Naive thymus-derived CD4-positive, alpha-beta T cell (primary cell): ENCODE data around the gene RUSC2. TPM values are rescaled to one million over a fixed set of nuclear protein-coding genes. Genes with fewer than 3 reads are reported as not detected.
A peak's percentile ranks its signal among the peaks of the same experiment; 100 is the strongest.

Experiments
- ATAC-seq: fragments of 150-1000 bp; cut with Tn5 transposase; 2 replicates; pipeline ENCODE4 v1.10.0; 2021; ENCODE audit warnings: mild to moderate bottlenecking, moderate library complexity
- CTCF ChIA-PET: fragments of 350-600 bp; sonication (Branson Sonifier 250); formaldehyde crosslinking; loops from one replicate; lab custom pipeline; 2021; ENCODE audit warnings: antibody characterized with exemption; lab: Charles Lee
- POLR2A ChIA-PET: fragments of 350-600 bp; sonication (Branson Sonifier 250); formaldehyde crosslinking; loops from one replicate; lab custom pipeline; 2021; ENCODE audit warnings: antibody characterized with exemption, inconsistent platforms; lab: Charles Lee
- DNase-seq, 9 donors: peaks; one replicate each; pipeline versions ENCODE4 v3.0.0 to v3.0.0-alpha.2; 2020 to 2022; ENCODE audit warnings: mixed read lengths in 1 of 9
- H3K27ac ChIP-seq: one replicate; pipeline ENCODE4 v1.7.0; 2013; ENCODE audit warnings: mild to moderate bottlenecking, low read depth, low read length, moderate library complexity
- H3K27me3 ChIP-seq, 2 donors: one replicate each; pipeline ENCODE4 v1.7.0; 2013; ENCODE audit warnings: low read length in 2 of 2, mild to moderate bottlenecking in 2 of 2, moderate library complexity in 2 of 2; ENCODE audit not compliant: control insufficient read depth in 2 of 2, insufficient read depth in 2 of 2
- H3K36me3 ChIP-seq, 3 experiments: 1 replicate in 2 of 3; 2 replicates in 1 of 3; pipeline ENCODE4 v1.7.0; 2013; ENCODE audit warnings: low read length in 3 of 3, mild to moderate bottlenecking in 3 of 3, moderate library complexity in 1 of 3; ENCODE audit not compliant: insufficient read depth in 3 of 3, control insufficient read depth in 2 of 3
- H3K4me1 ChIP-seq, 2 donors: one replicate each; pipeline ENCODE4 v1.7.0; 2013; ENCODE audit warnings: low read length in 2 of 2, mild to moderate bottlenecking in 2 of 2, moderate library complexity in 1 of 2; ENCODE audit not compliant: control insufficient read depth in 2 of 2, insufficient read depth in 2 of 2
- H3K4me3 ChIP-seq: 2 replicates; pipeline ENCODE4 v1.7.0; 2013; ENCODE audit warnings: mild to moderate bottlenecking, low read length
- H3K9me3 ChIP-seq, 3 experiments: 1 replicate in 2 of 3; 2 replicates in 1 of 3; pipeline ENCODE4 v1.7.0; 2013; ENCODE audit warnings: low read length in 3 of 3; ENCODE audit not compliant: control insufficient read depth in 2 of 3
- H3K27ac Mint-ChIP-seq, 9 donors: one replicate each; pipeline ENCODE4 v1.8.0; 2020 to 2022; ENCODE audit warnings: mixed read lengths in 9 of 9, mild to moderate bottlenecking in 8 of 9, moderate library complexity in 5 of 9, inconsistent platforms in 2 of 9
- H3K27me3 Mint-ChIP-seq, 5 donors: one replicate each; pipeline ENCODE4 v1.8.0; 2021 to 2022; ENCODE audit warnings: mixed read lengths in 5 of 5, mild to moderate bottlenecking in 1 of 5
- H3K36me3 Mint-ChIP-seq, 5 donors: one replicate each; pipeline ENCODE4 v1.8.0; 2020 to 2022; ENCODE audit warnings: mixed read lengths in 5 of 5, mild to moderate bottlenecking in 3 of 5, inconsistent platforms in 1 of 5
- H3K4me1 Mint-ChIP-seq, 7 donors: one replicate each; pipeline ENCODE4 v1.8.0; 2020 to 2022; ENCODE audit warnings: mixed read lengths in 7 of 7, mild to moderate bottlenecking in 3 of 7, inconsistent platforms in 1 of 7
- H3K4me3 Mint-ChIP-seq, 10 donors: one replicate each; pipeline ENCODE4 v1.8.0; 2020 to 2022; ENCODE audit warnings: mild to moderate bottlenecking in 10 of 10, mixed read lengths in 10 of 10, moderate library complexity in 6 of 10, inconsistent platforms in 2 of 10
- H3K9me3 Mint-ChIP-seq, 11 donors: one replicate each; pipeline ENCODE4 v1.8.0; 2020 to 2022; ENCODE audit warnings: mixed read lengths in 11 of 11, mild to moderate bottlenecking in 4 of 11, inconsistent platforms in 1 of 11, moderate library complexity in 1 of 11
- intact Hi-C, 2 donors: fragments of 100-400 bp; cut with micrococcal nuclease; formaldehyde crosslinking; loops; one replicate each; pipeline ENCODE4 v1.15.1; 2023
- polyA plus RNA-seq, 2 donors: library from polyadenylated mRNA; unstranded; fragments of 300-500 nt; fragmentation: Illumina TruSeq; gene quantifications; one replicate each; pipeline ENCODE4 v1.2.3, GENCODE V29; 2021
- total RNA-seq, 6 experiments: library from RNA in 5 of 6; stranded (reverse) in 5 of 6; gene quantifications; 1 replicate in 5 of 6; 2 replicates in 1 of 6; pipeline ENCODE4 v1.2.3 and lab custom pipeline; 2021 to 2026

Gene RUSC2
- total and polyA plus RNA-seq, 7 experiments from 2014 or later: 0.18 to 8.3 (median 3.7) TPM

DNA sequence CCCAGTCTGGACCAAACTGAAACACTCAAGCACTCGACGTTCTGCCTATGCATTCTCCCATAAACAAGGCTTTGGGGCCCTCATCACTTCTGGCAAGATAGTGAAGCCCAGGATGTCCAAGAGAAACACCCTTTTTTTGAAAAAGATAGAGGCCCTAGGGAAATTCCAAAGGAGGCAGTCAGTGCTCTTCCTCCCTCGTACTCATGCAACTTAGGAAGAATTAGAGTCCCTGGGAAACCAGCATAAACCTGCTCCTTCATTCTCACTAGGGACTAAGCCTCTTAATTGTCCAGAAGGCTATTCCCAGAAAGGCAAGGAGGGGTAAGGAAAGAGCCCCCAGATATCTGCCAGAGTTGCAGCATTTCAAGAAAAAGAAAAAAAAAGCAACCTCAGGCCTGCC is 7.8 kb upstream of the RUSC2 start:
- no peak for ATAC-seq
- Histone ChIP-seq H3K4me1 (no peaks in the 10 kb centered on the region), H3K4me3 (no peak overlapping the region), H3K9me3 (no peaks in the 10 kb centered on the region), H3K27me3 (peaks cover 0 to 2% of the 10 kb centered on the region in 2 donors), H3K27ac (no peak overlapping the region), H3K36me3 (no peaks in the 10 kb centered on the region)
- Mint-ChIP-seq H3K27me3 (peaks cover 0 to 11% (median 4%) of the 10 kb centered on the region in 5 donors), H3K4me3 (no peak overlapping the region), H3K27ac (no peak overlapping the region), H3K9me3 (no peaks in the 10 kb centered on the region), H3K4me1 (no peaks in the 10 kb centered on the region), H3K36me3 (no peaks in the 10 kb centered on the region)
- CTCF ChIA-PET: no interaction called here
- DNase-seq: no peak
- intact Hi-C loops: loop anchor here in 1 of 2 donors (10.0 kb wide), 1 partner anchor 253 kb away; the partner anchor contains the start of genes CREB3 and TLN1
- POLR2A ChIA-PET: no interaction called here

DNA sequence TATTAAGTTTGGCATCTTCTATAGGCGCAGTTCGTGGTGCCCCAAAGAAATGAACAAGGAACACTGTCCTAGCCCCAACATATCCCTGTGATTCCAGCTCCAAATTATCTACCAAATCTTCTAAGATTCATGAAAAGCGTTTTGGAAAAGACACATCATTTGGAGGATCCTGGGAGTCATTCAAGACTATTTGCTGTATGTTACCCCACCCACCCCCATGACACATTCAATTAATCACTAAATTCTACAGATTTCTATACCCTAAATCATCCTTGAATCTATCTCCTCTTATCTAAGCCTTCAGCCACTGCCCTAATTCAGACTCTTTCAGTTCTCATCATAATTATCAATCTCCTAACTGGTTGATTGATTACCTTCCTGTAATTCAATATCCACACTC is 5.5 kb upstream of the RUSC2 start:
- Histone ChIP-seq H3K4me3 (no peak overlapping the region), H3K4me1 (peaks cover 0 to 4% of the 10 kb centered on the region in 2 donors), H3K27me3 (no peaks in the 10 kb centered on the region), H3K27ac (no peak overlapping the region), H3K9me3 (no peaks in the 10 kb centered on the region), H3K36me3 (no peaks in the 10 kb centered on the region)
- Mint-ChIP-seq H3K4me1 (peaks cover 6% of the 10 kb centered on the region in 7 donors), H3K27me3 (peaks cover 0 to 11% (median 0%) of the 10 kb centered on the region in 5 donors), H3K36me3 (no peaks in the 10 kb centered on the region), H3K27ac (no peak overlapping the region), H3K9me3 (no peaks in the 10 kb centered on the region), H3K4me3 (no peak overlapping the region)
- ATAC-seq: no peak
- intact Hi-C loops: loop anchor here in 1 of 2 donors (10.0 kb wide), 1 partner anchor 250 kb away; the partner anchor contains the start of genes CREB3 and TLN1
- CTCF ChIA-PET: interaction anchor here (1.1 kb wide), 1 partner anchor 69 kb away, joined by 3 read pairs; no protein-coding TSS in a partner anchor
- POLR2A ChIA-PET: no interaction called here
- DNase-seq: no peak

DNA sequence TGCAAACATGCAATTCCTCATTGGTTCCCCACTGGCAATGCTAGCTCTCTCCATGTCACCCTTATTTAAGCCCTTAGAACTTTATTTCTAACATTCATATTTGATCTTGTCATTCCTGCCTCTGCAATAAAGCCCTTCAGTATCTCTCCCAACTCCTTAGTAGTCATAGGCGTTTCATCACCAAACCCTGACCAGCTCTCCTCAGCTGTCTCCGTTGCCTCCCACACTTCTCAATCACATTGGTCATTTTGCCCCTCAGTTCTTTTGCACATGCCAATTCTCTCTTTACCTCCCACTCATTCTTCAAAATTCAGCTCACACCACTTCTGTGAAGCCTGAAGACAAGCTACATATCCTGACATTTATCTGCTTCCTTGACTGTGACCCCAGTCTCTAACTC is 2.8 kb upstream of the RUSC2 start:
- H3K27ac ChIP-seq: no peak overlapping the region
- no peaks in the 10 kb centered on the region for H3K27me3 ChIP-seq
- no peaks in the 10 kb centered on the region for H3K9me3 ChIP-seq
- H3K4me1 ChIP-seq: peaks cover 0 to 4% of the 10 kb centered on the region in 2 donors
- no peak overlapping the region for H3K4me3 ChIP-seq
- DNase-seq: no peak
- H3K27ac Mint-ChIP-seq: peak overlapping the region in 1 of 9 donors; percentile 7
- CTCF ChIA-PET: interaction anchor here (0.7 kb wide), 1 partner anchor 200 kb away, joined by 8 read pairs; no protein-coding TSS in a partner anchor
- H3K4me1 Mint-ChIP-seq: peaks cover 17 to 28% (median 22%) of the 10 kb centered on the region in 7 donors
- no peaks in the 10 kb centered on the region for H3K9me3 Mint-ChIP-seq
- H3K36me3 ChIP-seq: no peaks in the 10 kb centered on the region
- ATAC-seq: no peak
- intact Hi-C loops: loop anchor here in 1 of 2 donors (10.0 kb wide), 1 partner anchor 248 kb away; the partner anchor contains the start of genes CREB3 and TLN1
- POLR2A ChIA-PET: no interaction called here
- H3K27me3 Mint-ChIP-seq: peaks cover 0 to 14% (median 0%) of the 10 kb centered on the region in 5 donors
- H3K36me3 Mint-ChIP-seq: no peaks in the 10 kb centered on the region
- H3K4me3 Mint-ChIP-seq: no peak overlapping the region

DNA sequence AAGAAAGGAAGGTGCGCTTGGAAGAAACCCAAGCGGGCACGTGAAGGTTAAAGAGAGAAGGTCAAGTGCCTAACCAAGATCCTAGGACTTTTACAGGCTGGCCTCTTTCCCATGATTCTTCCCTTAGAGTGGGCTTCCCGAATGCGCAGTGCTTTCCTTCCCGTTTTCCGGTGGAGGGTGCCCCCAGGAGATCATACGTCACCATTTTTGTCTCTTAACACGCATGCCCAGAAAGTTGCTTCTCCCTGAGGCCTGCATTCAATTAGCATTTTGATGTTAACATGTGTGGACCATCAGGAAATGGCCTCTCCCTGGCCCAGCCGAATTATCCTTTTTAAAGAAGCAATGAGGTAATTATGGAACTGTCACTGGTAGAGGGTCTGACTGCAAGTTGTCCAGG is 1.9 kb upstream of the RUSC2 start:
- CTCF ChIA-PET: no interaction called here
- H3K36me3 Mint-ChIP-seq: no peaks in the 10 kb centered on the region
- POLR2A ChIA-PET: no interaction called here
- Histone ChIP-seq H3K27ac (no peak overlapping the region), H3K4me1 (peaks cover 0 to 4% of the 10 kb centered on the region in 2 donors), H3K4me3 (no peak overlapping the region), H3K27me3 (no peaks in the 10 kb centered on the region), H3K36me3 (no peaks in the 10 kb centered on the region), H3K9me3 (no peaks in the 10 kb centered on the region)
- DNase-seq: no peak
- H3K27ac Mint-ChIP-seq: no peak overlapping the region
- intact Hi-C loops: loop anchor here in 1 of 2 donors (10.0 kb wide), 1 partner anchor 247 kb away; the partner anchor contains the start of genes CREB3 and TLN1
- no peak for ATAC-seq
- peak overlapping the region in 7 of 10 donors; percentile 0 to 56 (median 46) for H3K4me3 Mint-ChIP-seq
- peaks cover 19 to 31% (median 28%) of the 10 kb centered on the region in 7 donors for H3K4me1 Mint-ChIP-seq
- H3K9me3 Mint-ChIP-seq: no peaks in the 10 kb centered on the region
- peaks cover 0 to 14% (median 0%) of the 10 kb centered on the region in 5 donors for H3K27me3 Mint-ChIP-seq

DNA sequence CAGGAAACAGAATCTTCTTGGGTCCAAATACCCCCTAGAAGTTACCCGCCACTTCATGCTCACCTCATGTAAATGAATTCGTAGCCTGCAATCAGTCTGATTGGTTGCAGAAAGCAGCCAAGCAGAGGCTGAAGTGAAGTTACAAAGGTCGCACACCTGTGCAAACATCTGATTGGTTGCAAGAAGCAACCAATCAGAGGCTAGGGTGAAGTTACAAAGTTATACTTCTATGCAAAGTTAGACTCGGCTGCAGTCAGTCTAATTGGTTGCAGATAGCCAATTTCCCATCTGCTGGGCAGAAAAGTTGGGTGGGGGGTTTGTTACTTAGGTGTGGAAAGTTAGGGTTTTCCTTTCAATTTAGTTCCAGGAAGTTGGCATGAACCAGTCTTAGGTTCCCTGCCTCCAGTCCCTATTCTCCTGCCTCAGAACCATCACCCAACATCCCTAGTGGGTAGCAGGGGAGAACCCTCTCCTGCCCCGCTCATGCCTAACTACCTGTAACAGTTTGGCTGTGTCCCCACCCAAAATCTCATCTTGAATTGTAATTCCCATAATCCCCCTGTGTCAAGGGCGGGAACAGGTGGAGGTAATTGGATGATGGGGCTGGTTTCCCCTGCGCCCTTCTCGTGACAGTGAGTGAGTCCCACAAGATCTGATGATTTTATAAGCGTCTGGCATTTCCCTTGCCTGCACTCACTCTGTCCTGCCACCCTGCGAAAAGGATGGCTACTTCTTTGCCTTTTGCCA is 1.2 kb upstream of the RUSC2 start:
- H3K27ac ChIP-seq: no peak overlapping the region
- no peaks in the 10 kb centered on the region for H3K9me3 ChIP-seq
- Mint-ChIP-seq H3K4me1 (peaks cover 19 to 32% (median 28%) of the 10 kb centered on the region in 7 donors), H3K27me3 (peaks cover 0 to 14% (median 0%) of the 10 kb centered on the region in 5 donors), H3K27ac (peak overlapping the region in 1 of 9 donors; percentile 27), H3K9me3 (no peaks in the 10 kb centered on the region), H3K4me3 (peak overlapping the region; percentile 37 to 93 (median 75)), H3K36me3 (no peaks in the 10 kb centered on the region)
- ChIA-PET POLR2A (interaction anchor here (1.1 kb wide), 1 partner anchor 168 kb away, joined by 3 read pairs; no protein-coding TSS in a partner anchor), CTCF (interaction anchor here (0.8 kb wide), 1 partner anchor 34 kb away, joined by 4 read pairs; no protein-coding TSS in a partner anchor)
- no peak overlapping the region for H3K4me3 ChIP-seq
- no peaks in the 10 kb centered on the region for H3K36me3 ChIP-seq
- H3K4me1 ChIP-seq: peaks cover 0 to 4% of the 10 kb centered on the region in 2 donors
- no peaks in the 10 kb centered on the region for H3K27me3 ChIP-seq
- DNase-seq (no peak), ATAC-seq (no peak)
- intact Hi-C loops: loop anchor here (1.0 to 10.0 kb wide), 4 partner anchors 66 to 246 kb away; partner anchors contain the start of genes CREB3 (in 1 of the 2) and TLN1 (in 1 of the 2)

- H3K4me1 Mint-ChIP-seq: peaks cover 21 to 35% (median 31%) of the 10 kb centered on the region in 7 donors
- ATAC-seq (no peak), DNase-seq (no peak)
- Histone ChIP-seq H3K36me3 (no peaks in the 10 kb centered on the region), H3K27ac (peak overlapping the region; percentile 45), H3K27me3 (no peaks in the 10 kb centered on the region), H3K9me3 (no peaks in the 10 kb centered on the region), H3K4me1 (peaks cover 0 to 6% of the 10 kb centered on the region in 2 donors), H3K4me3 (peak overlapping the region; percentile 54)
- peaks cover 0 to 2% (median 0%) of the 10 kb centered on the region in 5 donors for H3K36me3 Mint-ChIP-seq
- intact Hi-C loops: loop anchor here in 1 of 2 donors (5.0 kb wide), 1 partner anchor 112 kb away; no protein-coding TSS in a partner anchor
- ChIA-PET CTCF (no interaction called here), POLR2A (no interaction called here)
- peaks cover 0 to 2% (median 0%) of the 10 kb centered on the region in 11 donors for H3K9me3 Mint-ChIP-seq
- H3K4me3 Mint-ChIP-seq: peak overlapping the region; percentile 83 to 96 (median 88)
- peak overlapping the region in 8 of 9 donors; percentile 22 to 78 (median 60) for H3K27ac Mint-ChIP-seq
- peaks cover 0 to 14% (median 0%) of the 10 kb centered on the region in 5 donors for H3K27me3 Mint-ChIP-seq
Measured at GRCh38 chr9:35490155-35490909, 421 bp downstream of the RUSC2 start.
